HepG2 (cell line): ENCODE results near the gene PSMB2. TPM values are rescaled to one million over a fixed set of nuclear protein-coding genes. Genes with fewer than 3 reads are reported as not detected.

ENCODE experiments used
- ARNT ChIP-seq: fragments of 450-650 bp; IDR thresholded peaks from 2 replicates; pipeline ENCODE4 v1.6.1; 2017
- DNMT1 ChIP-seq: sonication (generic); formaldehyde crosslinking; IDR thresholded peaks from 2 replicates; pipeline ENCODE4 v1.5.1; 2020; ENCODE audit warnings: mild to moderate bottlenecking, missing genetic modification reagents
- EP300 ChIP-seq, 3 experiments: sonication (generic) in 1 of 3; formaldehyde crosslinking in 1 of 3; IDR thresholded peaks; 2 replicates each; pipeline versions ENCODE4 v1.5.1 to v1.6.1; 2011 to 2020; ENCODE audit warnings: low read depth in 2 of 3, low read length in 2 of 3, borderline replicate concordance in 1 of 3, improper control_type of control experiment in 1 of 3, mild to moderate bottlenecking in 1 of 3, missing genetic modification reagents in 1 of 3, moderate library complexity in 1 of 3
- FOSL2 ChIP-seq: sonication (generic); formaldehyde crosslinking; IDR thresholded peaks from 2 replicates; pipeline ENCODE4 v1.4.0; 2020; ENCODE audit warnings: missing genetic modification reagents
- GABPA ChIP-seq, 2 experiments: IDR thresholded peaks; 2 replicates each; pipeline ENCODE4 v1.6.1; 2011 to 2016; ENCODE audit warnings: low read depth in 2 of 2, low read length in 1 of 2, missing biosample characterization in 1 of 2, missing genetic modification characterization in 1 of 2
- HOXA5 ChIP-seq: sonication (generic); formaldehyde crosslinking; IDR thresholded peaks from 2 replicates; pipeline ENCODE4 v1.4.0; 2020; ENCODE audit warnings: missing genetic modification reagents
- MAF1 ChIP-seq: sonication (generic); formaldehyde crosslinking; IDR thresholded peaks from 2 replicates; pipeline ENCODE4 v1.5.0; 2020; ENCODE audit warnings: missing genetic modification reagents, borderline replicate concordance
- MYC ChIP-seq: sonication (generic); formaldehyde crosslinking; IDR thresholded peaks from 2 replicates; pipeline ENCODE4 v1.9.0; 2021; ENCODE audit warnings: missing genetic modification reagents, borderline replicate concordance
- NFRKB ChIP-seq: fragments of 450-650 bp; IDR thresholded peaks from 2 replicates; pipeline ENCODE4 v1.6.1; 2017
- ONECUT2 ChIP-seq: sonication (generic); formaldehyde crosslinking; IDR thresholded peaks from 2 replicates; pipeline ENCODE4 v1.4.0; 2020; ENCODE audit warnings: missing genetic modification reagents
- PHF8 ChIP-seq: sonication (generic); formaldehyde crosslinking; IDR thresholded peaks from 2 replicates; pipeline ENCODE4 v1.5.0; 2020; ENCODE audit warnings: missing genetic modification reagents
- REL ChIP-seq: sonication (generic); formaldehyde crosslinking; conservative IDR thresholded peaks from 2 replicates; pipeline ENCODE4 v1.8.0; 2022; ENCODE audit warnings: mild to moderate bottlenecking, missing genetic modification reagents, moderate library complexity
- TRIM24 ChIP-seq: sonication (generic); formaldehyde crosslinking; IDR thresholded peaks from 2 replicates; pipeline ENCODE4 v1.8.0; 2022; ENCODE audit warnings: mild to moderate bottlenecking, missing genetic modification reagents
- ZFX ChIP-seq: sonication (generic); formaldehyde crosslinking; IDR thresholded peaks from 2 replicates; pipeline ENCODE4 v1.4.0; 2020; ENCODE audit warnings: mild to moderate bottlenecking, low read depth, missing genetic modification reagents, moderate library complexity
- ZNF143 ChIP-seq: sonication (generic); formaldehyde crosslinking; IDR thresholded peaks from 2 replicates; pipeline ENCODE4 v1.4.0; 2020; ENCODE audit warnings: missing genetic modification reagents
- ZNF468 ChIP-seq: sonication (generic); formaldehyde crosslinking; IDR thresholded peaks from 2 replicates; pipeline ENCODE4 v1.8.0; 2022; ENCODE audit warnings: mild to moderate bottlenecking, moderate library complexity, missing genetic modification reagents
- ZNF790 ChIP-seq: sonication (generic); formaldehyde crosslinking; IDR thresholded peaks from 2 replicates; pipeline ENCODE4 v1.8.0; 2022; ENCODE audit warnings: missing genetic modification reagents, mild to moderate bottlenecking, borderline replicate concordance
- ZNF839 ChIP-seq: sonication (generic); formaldehyde crosslinking; IDR thresholded peaks from 2 replicates; pipeline ENCODE4 v1.4.0; 2020; ENCODE audit warnings: missing genetic modification reagents, mild to moderate bottlenecking, borderline replicate concordance
- ZSCAN22 ChIP-seq: sonication (generic); formaldehyde crosslinking; IDR thresholded peaks from 2 replicates; pipeline ENCODE4 v1.4.0; 2020; ENCODE audit warnings: mild to moderate bottlenecking, missing genetic modification reagents
- polyA plus RNA-seq, 8 experiments: library from polyadenylated mRNA; depleted of rRNA in 3 of 8; stranded (reverse) in 7 of 8; unstranded in 1 of 8; fragments of >200 nt; fragmentation: Illumina TruSeq in 4 of 8; extraction: Trizol in 4 of 8; gene quantifications; 2 replicates each; pipeline versions ENCODE4 v1.2.1 to v1.2.3, GENCODE V29; 2011 to 2016; ENCODE audit warnings: low read depth in 4 of 8, missing spikeins in 1 of 8, mixed read lengths in 1 of 8; ENCODE audit not compliant: insufficient read depth in 1 of 8
- total RNA-seq, 5 experiments: library from RNA; depleted of rRNA; stranded (reverse); fragments of >200 nt; fragmentation: Illumina TruSeq; extraction: Trizol; gene quantifications; 2 replicates each; pipeline ENCODE4 v1.2.3, GENCODE V29; 2016; ENCODE audit warnings: low read depth in 1 of 5
- TF ChIP-seq, protein P1 (sequence below): sonication (generic); formaldehyde crosslinking; IDR thresholded peaks from 2 replicates; pipeline ENCODE4 v1.5.0; 2020; ENCODE audit warnings: mild to moderate bottlenecking, missing genetic modification reagents, borderline replicate concordance
- TF ChIP-seq, protein P2 (sequence below): sonication (generic); formaldehyde crosslinking; IDR thresholded peaks from 2 replicates; pipeline ENCODE4 v1.8.1; 2023; ENCODE audit warnings: mild to moderate bottlenecking, missing genetic modification reagents
- TF ChIP-seq, protein P3 (sequence below): sonication (generic); formaldehyde crosslinking; IDR thresholded peaks from 2 replicates; pipeline ENCODE4 v1.4.0; 2020; ENCODE audit warnings: mild to moderate bottlenecking, missing genetic modification reagents
- TF ChIP-seq, protein P4 (sequence below): sonication (generic); formaldehyde crosslinking; IDR thresholded peaks from 2 replicates; pipeline ENCODE4 v1.4.0; 2020; ENCODE audit warnings: mild to moderate bottlenecking, missing genetic modification reagents

PSMB2 gene
- total and polyA plus RNA-seq, 2 of the 13 experiments (the other 11 are each of a cell fraction or from before 2014, with no cell fraction given) = 60.6 to 62.2 TPM

DNA sequence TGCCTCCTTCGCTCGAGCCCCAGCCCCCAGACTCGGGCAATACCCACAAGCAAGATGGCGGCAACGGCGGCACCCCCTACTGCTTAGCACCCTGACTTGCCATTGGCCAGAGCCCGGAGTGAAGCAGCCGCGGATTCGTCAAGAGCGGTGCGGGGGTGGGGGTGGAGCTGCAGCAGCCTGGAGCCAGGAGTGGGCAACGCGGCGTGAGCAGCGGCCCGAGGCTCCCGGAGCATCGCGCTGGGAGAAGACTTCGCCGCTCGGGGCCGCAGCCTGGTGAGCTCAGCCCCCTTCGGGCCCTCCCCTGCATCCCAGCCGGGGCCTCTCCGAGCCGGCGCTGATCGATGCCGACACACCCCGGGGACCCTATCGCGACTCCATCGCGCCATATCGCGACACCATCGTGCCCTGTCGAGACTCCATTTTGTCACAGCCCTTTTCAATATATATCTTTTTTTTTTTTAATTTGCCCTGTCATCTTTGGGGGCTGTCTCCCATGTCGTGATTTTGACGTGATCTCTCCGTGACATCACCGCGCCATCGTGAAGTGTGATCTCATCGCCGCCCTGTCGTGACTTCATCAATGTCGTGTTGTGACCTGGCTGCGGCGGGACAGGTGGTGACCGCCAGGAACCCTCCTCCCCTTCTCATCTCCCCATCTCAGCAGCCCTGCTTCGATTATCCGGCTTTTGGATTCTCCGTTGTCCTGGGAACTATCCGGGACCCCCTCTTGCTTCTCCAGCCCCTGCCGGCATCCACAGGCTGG lies 83.5 kb downstream of the PSMB2 start, which contains the start of gene NCDN (continued):
- TF ChIP-seq, protein P1, sequence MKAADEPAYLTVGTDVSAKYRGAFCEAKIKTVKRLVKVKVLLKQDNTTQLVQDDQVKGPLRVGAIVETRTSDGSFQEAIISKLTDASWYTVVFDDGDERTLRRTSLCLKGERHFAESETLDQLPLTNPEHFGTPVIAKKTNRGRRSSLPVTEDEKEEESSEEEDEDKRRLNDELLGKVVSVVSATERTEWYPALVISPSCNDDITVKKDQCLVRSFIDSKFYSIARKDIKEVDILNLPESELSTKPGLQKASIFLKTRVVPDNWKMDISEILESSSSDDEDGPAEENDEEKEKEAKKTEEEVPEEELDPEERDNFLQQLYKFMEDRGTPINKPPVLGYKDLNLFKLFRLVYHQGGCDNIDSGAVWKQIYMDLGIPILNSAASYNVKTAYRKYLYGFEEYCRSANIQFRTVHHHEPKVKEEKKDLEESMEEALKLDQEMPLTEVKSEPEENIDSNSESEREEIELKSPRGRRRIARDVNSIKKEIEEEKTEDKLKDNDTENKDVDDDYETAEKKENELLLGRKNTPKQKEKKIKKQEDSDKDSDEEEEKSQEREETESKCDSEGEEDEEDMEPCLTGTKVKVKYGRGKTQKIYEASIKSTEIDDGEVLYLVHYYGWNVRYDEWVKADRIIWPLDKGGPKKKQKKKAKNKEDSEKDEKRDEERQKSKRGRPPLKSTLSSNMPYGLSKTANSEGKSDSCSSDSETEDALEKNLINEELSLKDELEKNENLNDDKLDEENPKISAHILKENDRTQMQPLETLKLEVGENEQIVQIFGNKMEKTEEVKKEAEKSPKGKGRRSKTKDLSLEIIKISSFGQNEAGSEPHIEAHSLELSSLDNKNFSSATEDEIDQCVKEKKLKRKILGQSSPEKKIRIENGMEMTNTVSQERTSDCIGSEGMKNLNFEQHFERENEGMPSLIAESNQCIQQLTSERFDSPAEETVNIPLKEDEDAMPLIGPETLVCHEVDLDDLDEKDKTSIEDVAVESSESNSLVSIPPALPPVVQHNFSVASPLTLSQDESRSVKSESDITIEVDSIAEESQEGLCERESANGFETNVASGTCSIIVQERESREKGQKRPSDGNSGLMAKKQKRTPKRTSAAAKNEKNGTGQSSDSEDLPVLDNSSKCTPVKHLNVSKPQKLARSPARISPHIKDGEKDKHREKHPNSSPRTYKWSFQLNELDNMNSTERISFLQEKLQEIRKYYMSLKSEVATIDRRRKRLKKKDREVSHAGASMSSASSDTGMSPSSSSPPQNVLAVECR = peak; percentile 49; the same call in 1 of the 2 replicates
- peak; percentile 65; the same call in 1 of the 2 replicates for TF ChIP-seq ZFX (CRISPR knock-in tag)
- TF ChIP-seq, protein P2, sequence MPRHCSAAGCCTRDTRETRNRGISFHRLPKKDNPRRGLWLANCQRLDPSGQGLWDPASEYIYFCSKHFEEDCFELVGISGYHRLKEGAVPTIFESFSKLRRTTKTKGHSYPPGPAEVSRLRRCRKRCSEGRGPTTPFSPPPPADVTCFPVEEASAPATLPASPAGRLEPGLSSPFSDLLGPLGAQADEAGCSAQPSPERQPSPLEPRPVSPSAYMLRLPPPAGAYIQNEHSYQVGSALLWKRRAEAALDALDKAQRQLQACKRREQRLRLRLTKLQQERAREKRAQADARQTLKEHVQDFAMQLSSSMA = no peak
- TF ChIP-seq ZNF790 (CRISPR knock-in tag) = no peak
- no peak for TF ChIP-seq TRIM24
- peak; percentile 63 for TF ChIP-seq PHF8
- no peak for TF ChIP-seq ZNF143 (CRISPR knock-in tag)
- TF ChIP-seq ZNF839 = no peak
- TF ChIP-seq ONECUT2 (CRISPR knock-in tag) = peak; percentile 69
- TF ChIP-seq FOSL2 = peak; percentile 31; the same call in 1 of the 2 replicates
- TF ChIP-seq MYC (CRISPR knock-in tag) = peak; percentile 83
- TF ChIP-seq EP300 (IDR thresholded peaks at IDR 0.05; ENCODE audit: low read depth in 2 of 2, low read length in 2 of 2) = peak in 1 of 2 experiments; percentile 35; a peak in 1 of 4 replicates
- no peak for TF ChIP-seq EP300 (CRISPR knock-in tag; IDR thresholded peaks at IDR 0.05; ENCODE audit: borderline replicate concordance)
- TF ChIP-seq, protein P3, sequence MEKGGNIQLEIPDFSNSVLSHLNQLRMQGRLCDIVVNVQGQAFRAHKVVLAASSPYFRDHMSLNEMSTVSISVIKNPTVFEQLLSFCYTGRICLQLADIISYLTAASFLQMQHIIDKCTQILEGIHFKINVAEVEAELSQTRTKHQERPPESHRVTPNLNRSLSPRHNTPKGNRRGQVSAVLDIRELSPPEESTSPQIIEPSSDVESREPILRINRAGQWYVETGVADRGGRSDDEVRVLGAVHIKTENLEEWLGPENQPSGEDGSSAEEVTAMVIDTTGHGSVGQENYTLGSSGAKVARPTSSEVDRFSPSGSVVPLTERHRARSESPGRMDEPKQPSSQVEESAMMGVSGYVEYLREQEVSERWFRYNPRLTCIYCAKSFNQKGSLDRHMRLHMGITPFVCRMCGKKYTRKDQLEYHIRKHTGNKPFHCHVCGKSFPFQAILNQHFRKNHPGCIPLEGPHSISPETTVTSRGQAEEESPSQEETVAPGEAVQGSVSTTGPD (CRISPR knock-in tag) = no peak
- 0 out of 2 replicates have a peak, but pooled peaks have one; percentile 63 for TF ChIP-seq ZNF468 (CRISPR knock-in tag)
- no peak for TF ChIP-seq ARNT
- TF ChIP-seq REL = 0 out of 2 replicates have a peak, but pooled peaks have one; percentile 22
- TF ChIP-seq MAF1 = no peak
- TF ChIP-seq NFRKB = peak; percentile 74; the same call in 1 of the 2 replicates
- no peak; the same call in none of the 2 replicates for TF ChIP-seq HOXA5 (CRISPR knock-in tag)
- TF ChIP-seq GABPA (IDR thresholded peaks at IDR 0.05; ENCODE audit: low read depth, low read length) = peak; percentile 53
- TF ChIP-seq GABPA (CRISPR knock-in tag; IDR thresholded peaks at IDR 0.05; ENCODE audit: low read depth) = peak; percentile 91
- TF ChIP-seq, protein P4, sequence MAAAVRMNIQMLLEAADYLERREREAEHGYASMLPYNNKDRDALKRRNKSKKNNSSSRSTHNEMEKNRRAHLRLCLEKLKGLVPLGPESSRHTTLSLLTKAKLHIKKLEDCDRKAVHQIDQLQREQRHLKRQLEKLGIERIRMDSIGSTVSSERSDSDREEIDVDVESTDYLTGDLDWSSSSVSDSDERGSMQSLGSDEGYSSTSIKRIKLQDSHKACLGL (CRISPR knock-in tag) = no peak
- 0 out of 2 replicates have a peak, but pooled peaks have one; percentile 65 for TF ChIP-seq DNMT1 (CRISPR knock-in tag)
- 0 out of 2 replicates have a peak, but pooled peaks have one; percentile 22 for TF ChIP-seq ZSCAN22 (CRISPR knock-in tag)
